H1 (cell line): Measurements from ENCODE around the gene UGT1A9.

Experiments used
- CREB1 ChIP-seq: IDR thresholded peaks from 2 replicates; pipeline ENCODE4 v1.6.1; 2012; ENCODE audit warnings: inconsistent platforms
- CTCF ChIP-seq, 3 experiments: IDR thresholded peaks; 1 replicate in 2 of 3; 2 replicates in 1 of 3; pipeline versions ENCODE4 v1.5.1 to v1.6.1; 2011; ENCODE audit warnings: low read length in 3 of 3, mild to moderate bottlenecking in 3 of 3, inconsistent platforms in 2 of 3, low read depth in 1 of 3, moderate library complexity in 1 of 3; ENCODE audit not compliant: insufficient read depth in 1 of 3; ENCODE audit errors: control extremely low read depth in 1 of 3
- JUND ChIP-seq: IDR thresholded peaks from 2 replicates; pipeline ENCODE4 v1.6.1; 2011; ENCODE audit warnings: mild to moderate bottlenecking, improper control_type of control experiment, low read length
- KDM1A ChIP-seq: fragments of 200-600, 300-600 bp; sonication (generic); IDR thresholded peaks from 2 replicates; pipeline ENCODE4 v1.7.1; 2016; ENCODE audit warnings: mild to moderate bottlenecking, low read length, borderline replicate concordance
- SP4 ChIP-seq: IDR thresholded peaks from 2 replicates; pipeline ENCODE4 v1.6.1; 2012; ENCODE audit warnings: low read length, inconsistent platforms

- TF ChIP-seq CREB1 (no peak), KDM1A (no peak), SP4 (no peak), JUND (no peak), CTCF (IDR thresholded peaks at IDR 0.05; ENCODE audit: control extremely low read depth in 1 of 3, insufficient read depth in 1 of 3, low read depth in 1 of 3, low read length in 3 of 3) (no peak)
These were observed 127.5 kb downstream of the UGT1A9 start for GRCh38 chr2:233799087-233799665.
